GM18519 (cell line): ENCODE data around the gene SERPINC1.
"Not testable (repeated sequence)": the region's sequence is repeated elsewhere in the genome, so short reads cannot be mapped to it uniquely, and the experiment has no call there.

Source experiments
- ATAC-seq: cut with Tn5 transposase; IDR thresholded peaks from one replicate; pipeline ENCODE4 v1.9.1; 2021; ENCODE audit warnings: mild to moderate bottlenecking, moderate library complexity; ENCODE audit not compliant: unreplicated experiment, low FRiP score

Gene SERPINC1

DNA sequence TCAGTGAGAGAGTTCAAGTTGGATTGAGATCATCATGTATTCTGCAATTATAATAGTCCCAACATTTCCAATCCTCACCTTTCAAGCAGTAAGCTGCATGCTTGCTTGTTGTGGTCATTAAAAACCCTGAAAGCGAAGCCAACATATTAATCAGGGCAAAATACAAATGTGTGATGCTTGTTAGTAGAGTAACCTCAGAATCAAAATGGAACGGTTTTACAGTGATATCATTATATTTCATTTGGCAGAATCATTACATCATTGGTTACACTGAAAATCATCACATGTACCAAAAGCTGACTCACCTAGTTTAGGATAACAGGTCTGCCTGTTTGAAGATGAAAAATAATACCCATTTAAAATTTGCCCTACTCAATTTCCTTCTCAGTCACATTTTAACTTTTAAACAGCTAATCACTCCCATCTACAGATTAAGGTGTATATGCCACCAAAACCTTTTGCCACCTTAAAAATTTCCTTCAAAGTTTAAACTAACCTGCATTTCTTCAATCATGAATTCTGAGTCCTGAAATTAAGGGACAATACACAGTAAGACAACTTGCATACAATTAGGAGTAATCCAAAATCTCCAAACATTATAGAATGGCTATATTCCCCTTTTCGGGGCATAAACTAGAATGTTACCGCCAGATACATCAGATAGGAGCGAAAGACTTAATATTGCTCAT lies 52.8 kb downstream of the SERPINC1 start:
- ATAC-seq = no peak

DNA sequence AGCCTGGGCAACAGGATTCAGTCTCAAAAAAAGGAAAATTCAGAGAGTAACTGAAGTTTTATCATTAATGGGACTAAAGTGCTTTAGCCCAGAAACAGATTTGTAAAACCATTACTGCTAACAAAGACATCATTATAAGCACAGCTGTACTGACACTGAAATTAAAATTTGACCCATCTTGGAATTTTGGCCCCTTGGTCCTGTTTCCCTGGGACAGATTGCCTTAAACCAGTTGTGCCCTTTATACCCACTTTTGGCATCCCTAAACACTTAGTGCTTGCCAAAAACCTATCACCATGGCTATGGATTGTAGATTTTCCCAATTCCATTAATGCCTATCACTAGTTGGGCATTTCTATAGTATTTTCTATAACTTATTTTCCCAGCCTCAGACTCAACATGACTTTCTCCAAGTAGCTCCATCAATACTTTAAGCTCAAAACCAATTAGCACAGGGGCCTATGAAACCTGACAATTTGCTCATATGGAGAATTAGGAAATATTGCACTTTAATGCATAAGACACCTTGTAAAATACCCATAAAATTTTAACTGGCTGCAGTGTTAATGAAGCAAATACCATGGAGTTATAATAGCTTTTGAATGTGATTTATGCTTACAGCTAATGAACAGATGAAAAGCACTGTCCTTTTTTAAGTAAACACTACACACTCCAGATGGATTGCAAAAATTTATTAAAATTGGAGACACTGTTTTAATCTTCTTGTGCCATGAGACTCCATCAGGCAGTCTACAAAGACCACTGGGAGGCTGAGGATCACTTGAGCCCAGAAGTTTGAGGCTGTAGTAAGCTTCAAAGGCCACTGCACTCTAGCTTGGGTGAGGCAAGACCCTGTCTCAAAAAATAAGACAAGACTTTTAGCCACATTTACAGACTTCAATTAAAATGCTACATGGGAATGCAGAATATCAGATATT lies 53.6 kb downstream of the SERPINC1 start:
- no peak for ATAC-seq

DNA sequence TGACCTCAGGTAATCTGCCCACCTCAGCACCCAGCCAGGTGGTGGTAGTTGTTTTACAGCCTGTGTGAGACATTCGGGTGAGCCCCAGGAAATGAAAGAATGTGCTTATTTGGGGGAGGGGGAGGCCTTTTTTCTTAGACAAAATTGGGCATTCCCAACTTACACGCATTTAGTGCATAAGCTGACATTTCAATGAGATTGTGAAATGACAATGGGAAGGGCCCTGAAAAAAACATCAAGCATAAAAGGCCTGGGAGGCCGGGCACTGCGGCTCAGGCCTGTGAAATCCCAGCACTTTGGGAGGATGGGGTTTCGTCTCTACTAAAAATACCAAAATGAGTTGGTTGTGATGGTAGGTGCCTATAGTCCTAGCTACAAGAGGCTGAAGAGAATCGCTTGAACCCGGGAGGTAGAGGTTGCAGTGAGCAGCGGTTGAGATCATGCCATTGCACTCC lies 54.3 kb downstream of the SERPINC1 start:
- no peak for ATAC-seq

DNA sequence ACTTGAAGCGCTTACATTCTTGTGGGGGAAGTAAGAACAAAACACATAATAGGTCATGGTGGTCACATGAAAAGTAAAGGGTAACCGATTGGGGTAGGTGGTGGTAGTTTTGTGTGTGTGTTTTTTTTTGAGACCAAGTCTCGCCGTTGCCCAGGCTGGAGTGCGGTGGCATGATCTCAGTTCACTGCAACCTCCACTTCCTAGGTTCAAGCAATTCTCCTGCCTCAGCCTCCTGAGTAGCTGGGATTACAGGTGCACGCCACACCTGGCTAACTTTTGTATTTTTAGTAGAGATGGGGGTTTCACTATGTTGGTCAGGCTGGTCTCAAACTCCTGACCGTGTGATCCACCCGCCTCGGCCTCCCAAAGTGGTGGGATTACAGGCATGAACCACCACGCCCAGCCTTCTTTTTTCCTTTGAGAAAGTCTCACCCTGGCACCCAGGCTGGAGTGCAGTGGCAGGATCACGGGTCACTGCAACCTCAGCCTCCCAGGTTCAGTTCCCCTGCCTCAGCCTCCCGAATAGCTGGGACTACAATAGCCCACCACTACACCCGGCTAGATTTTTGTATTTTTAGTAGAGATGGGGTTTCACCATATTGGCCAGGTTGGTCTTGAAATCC lies 54.9 kb downstream of the SERPINC1 start:
- not testable (repeated sequence) for ATAC-seq

DNA sequence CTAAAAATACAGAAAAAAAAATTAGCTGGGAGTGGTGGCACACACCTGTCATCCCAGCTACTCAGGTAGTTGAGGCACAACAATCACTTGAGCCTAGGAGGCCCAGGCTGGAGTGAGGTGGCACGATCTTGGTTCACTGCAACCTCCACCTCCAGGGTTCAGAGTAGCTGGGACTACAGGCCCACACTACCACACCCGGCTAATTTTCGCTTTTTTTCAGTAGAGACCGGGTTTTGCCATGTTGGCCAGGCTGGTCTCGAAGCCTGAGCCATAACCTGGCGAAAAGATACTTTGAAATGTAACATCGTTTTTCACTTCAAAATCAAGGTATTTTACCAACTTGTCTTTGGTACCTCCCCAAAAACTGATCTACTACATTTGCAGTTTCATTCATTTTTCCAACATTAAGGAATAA lies 55.4 kb downstream of the SERPINC1 start:
- no peak for ATAC-seq

DNA sequence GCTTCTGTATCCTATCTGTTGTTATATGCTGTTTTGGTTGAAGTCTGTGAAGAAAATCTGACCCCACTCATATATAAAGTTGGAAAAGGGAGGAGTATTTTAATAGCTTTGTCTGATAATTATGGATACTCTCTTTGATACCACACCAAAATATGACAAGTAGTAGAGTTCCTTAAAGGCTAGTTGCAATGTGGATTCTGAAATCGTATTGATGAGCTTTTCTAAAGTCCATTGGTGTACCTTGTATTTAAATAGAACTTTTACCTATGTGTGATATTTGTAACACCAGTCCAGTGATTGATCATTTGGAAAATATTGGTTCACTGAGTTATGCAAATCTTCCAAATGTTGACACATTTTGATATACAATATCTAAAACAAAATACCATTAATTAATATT lies 57.1 kb downstream of the SERPINC1 start:
- ATAC-seq = no peak

DNA sequence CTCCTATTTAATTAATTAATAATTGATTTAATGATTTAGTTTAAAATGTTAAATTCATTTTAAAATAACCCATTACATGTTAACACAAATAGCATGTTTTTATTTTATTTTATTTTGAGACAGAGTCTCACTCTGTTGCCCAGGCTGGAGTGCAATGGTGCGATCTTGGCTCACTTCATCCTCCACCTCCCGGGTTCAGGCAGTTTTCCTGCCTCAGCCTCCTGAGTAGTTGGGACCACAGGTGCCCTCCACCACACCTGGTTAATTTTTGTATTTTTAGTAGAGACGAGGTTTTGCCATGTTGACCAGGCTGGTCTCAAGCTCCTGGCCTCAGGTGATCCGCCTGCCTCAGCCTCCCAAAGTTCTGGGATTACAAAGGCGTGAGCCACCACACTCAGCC lies 57.6 kb downstream of the SERPINC1 start:
- not testable (repeated sequence) for ATAC-seq

DNA sequence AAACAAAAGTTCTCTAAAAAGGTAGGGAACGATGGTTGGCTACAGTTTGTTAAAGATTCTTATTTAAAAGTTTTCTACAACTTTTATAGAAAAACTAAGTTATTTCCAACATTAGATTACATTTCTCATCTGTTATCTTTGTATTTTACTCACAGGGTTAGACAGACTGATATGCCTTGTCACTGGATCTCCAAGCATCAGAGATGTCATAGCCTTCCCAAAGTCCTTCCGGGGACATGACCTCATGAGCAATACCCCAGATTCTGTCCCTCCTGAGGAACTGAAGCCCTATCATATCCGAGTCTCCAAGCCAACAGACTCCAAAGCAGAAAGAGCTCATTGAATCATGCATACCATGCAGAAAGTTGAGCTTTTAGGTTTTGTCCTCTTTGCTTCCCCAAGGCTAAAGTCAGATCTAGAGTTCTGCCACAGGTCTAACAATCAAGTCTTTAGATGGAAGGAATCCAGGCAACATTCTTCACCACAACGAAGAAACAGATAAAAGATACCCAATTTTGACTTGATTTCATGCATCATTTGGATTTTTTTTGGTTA lies 59.7 kb downstream of the SERPINC1 start:
- no peak for ATAC-seq

DNA sequence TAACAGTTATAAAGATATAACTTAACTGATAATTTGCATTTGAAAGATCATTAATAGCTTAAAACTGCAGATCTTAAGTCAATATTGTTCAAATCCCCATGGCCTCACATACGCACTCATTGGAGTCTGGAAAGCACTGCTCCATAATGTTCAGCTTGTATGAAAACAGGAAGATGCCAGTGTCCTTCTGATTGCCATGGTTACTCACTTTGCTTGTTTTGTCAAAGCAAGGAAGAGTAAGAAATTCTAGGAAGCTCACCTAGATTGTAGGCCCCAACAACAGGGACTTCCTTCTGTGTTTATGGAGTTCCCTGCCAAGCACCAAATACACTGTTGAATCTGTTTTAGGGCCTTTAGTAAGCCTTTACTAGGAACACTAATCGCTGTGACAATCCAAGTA lies 60.2 kb downstream of the SERPINC1 start:
- no peak for ATAC-seq

DNA sequence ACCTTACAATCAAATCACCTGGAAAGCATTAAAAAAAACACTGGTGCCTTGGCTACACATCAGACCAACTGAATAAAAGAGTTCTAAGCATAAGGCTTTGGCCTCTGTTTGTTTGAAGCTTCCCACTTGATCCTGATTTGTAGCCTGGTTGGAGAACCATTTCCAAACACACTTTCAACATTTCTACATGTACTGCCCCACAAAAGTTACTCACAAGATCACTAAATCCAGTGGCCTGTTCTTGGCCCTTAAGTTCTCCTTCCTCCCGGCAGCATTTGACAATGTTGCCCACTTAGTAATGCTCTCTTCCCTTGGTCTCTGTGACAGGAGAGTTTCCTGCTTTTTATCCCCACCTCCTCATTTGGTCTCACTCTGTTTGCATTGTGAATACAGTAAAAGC lies 61.1 kb downstream of the SERPINC1 start:
- no peak for ATAC-seq
